GM20431 (cell line): ENCODE results near the gene NEO1.
"Not testable (repeated sequence)": the region's sequence is repeated elsewhere in the genome, so short reads cannot be mapped to it uniquely, and the experiment has no call there.

Experiments used
- in situ Hi-C: fragments of 300-500 bp; cut with MseI, MboI; formaldehyde crosslinking; loops from one replicate; pipeline ENCODE4 v1.15.0; 2020; ENCODE audit warnings: low sequenced_read_pairs; ENCODE audit not compliant: unreplicated experiment

Gene NEO1

DNA sequence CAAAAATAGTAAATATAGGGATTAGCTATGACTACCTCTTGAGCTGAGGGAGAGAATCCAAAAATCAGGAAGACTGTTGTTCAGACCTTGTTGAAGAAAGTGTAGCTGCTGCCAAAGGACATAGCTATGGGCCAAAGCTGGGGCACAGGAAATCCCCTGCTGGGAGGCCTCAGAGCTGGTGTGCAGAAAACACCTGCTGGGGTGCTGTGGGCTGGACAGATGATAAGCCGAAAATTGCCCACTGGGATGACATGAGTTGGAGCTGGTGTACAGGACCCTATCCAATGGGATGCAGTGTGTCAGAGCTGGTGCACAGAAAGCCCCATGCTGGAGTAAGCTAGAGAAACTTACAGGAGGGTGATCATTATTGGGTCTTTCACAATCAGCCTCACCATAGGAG lies 121.9 kb downstream of the NEO1 start:
- in situ Hi-C loops, result no loop called here

DNA sequence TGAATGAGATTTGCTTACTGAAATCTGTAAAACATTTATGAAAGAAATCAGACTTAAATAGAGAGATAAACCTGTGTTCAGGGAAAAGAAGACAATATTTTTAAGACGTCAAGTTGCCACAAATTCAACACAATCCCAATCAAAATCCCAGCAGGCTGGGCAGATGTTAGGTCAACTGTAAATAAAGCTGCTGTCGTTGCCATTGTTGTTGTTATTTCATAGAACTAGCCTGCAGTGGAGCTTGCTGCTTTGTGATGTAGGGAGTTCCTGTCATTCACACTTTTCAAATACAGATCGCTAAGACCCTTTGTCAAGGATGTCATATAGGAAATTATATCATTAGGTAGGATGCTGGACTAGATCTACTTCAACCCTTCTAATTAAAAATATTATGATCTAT lies 123.1 kb downstream of the NEO1 start:
- in situ Hi-C loops, result no loop called here

DNA sequence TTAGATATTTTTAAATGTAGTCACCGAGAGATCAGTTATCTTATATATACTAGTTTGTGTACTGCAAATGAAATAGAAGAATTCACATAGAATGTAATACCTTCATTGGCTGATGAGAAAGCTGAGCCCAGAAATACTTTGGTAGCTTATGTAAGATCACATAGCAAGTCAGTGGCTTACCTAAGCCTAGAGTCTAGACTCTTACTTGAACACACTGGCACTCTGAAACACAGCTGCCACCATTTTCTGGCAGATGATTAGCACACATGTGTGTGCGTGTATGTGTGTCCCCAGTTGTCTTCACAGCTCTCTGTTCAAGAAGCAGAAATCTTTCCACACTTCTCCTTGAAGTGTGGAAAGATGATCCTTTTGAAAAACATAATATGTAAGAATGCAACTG lies 124.3 kb downstream of the NEO1 start:
- in situ Hi-C loops, result no loop called here

DNA sequence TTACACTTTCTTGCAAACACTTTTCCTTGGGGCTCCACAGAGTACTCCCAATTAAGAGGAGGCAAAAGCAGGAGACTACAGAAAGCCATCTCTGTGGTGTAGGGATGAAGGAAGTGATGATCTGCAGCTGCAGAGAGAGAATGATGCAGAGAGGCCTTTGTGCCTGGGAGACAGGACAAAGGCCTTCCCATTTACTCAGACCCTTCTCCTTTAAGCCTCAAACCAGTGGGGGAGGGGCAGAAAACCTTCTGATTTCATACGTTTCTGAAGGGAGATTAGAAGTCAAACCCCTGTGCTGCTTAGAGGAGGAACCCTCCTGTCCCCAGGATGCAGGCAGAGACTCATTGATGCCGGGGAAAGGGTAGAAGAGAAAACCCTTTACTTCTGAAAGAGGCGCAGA lies 130.8 kb downstream of the NEO1 start:
- in situ Hi-C loops, result no loop called here

DNA sequence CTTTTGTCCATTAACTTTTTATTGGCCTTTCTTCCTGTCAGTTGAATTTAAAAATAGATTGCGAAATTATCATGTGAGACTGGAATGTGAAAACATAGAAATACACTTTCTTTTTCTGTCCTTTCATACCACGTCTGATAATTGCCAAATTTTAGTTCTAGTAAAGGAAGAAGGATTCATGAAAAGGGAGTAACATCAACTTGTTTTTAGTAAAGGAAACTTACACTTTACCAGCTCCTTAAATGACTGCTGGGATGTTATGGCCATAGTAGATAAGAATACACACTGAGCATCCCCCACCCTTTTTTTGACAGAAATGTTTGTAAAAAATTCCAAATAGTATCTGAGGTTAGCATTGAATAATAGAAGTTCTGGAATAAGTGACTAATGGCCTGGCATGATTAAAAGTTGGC lies 137.9 kb downstream of the NEO1 start:
- in situ Hi-C loops, result no loop called here

DNA sequence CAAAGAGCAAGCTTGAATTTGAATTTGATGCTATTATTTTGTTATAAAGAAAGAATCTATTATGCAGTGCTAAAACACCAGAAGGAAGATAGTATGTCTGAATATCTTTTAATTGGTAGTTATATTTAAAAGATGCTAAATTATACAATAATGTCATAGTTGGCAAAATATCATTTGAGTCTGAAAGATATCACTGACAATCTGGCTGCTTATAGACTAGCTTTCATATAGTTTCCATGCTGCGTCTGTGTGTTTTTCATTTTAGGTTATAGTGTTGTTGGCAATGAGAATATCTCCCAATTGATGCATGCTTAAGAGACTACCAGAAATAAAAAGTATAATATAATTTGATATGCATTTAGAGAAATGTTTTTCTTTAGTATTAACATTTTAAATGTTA lies 142.9 kb downstream of the NEO1 start:
- in situ Hi-C loops, result no loop called here

DNA sequence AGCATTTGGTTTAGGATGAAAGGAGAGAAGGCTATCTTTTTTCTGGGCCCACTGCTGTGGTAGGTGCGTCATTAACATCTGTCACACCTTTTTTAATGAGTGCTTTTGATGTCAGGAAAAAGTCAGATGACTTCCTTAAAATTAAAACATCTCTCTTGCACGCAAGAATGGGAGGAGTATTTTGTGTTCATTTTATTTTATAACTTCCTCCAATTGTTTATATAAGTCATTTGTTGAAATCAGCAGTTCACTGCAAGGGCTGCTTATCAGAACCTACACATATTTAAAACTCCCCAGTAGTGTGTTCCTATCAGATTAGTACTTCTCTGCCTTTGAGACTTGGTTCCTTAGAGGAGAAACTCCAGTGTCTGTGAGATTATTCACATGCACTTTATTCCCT lies 143.8 kb downstream of the NEO1 start:
- in situ Hi-C loops, result no loop called here

DNA sequence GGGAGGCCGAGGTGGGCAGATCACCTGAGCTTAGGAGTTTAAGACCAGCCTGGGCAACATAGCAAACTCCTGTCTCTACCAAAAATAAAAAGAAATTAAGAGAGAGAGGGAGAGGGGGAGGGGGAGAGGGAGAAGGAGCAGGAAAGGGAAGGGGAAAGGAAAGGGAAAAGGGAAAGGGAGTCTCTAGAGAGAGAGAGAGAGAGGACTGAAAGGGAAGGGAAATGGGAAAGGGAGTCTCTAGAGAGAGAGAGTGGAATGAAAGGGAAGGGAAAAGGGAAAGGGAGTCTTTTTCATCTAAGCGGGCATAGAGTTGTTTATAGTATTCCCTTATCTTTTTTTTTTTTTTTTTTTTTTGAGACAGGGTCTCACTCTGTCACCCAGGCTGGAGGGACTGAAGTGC lies 148.1 kb downstream of the NEO1 start:
- in situ Hi-C loops, result no loop called here

DNA sequence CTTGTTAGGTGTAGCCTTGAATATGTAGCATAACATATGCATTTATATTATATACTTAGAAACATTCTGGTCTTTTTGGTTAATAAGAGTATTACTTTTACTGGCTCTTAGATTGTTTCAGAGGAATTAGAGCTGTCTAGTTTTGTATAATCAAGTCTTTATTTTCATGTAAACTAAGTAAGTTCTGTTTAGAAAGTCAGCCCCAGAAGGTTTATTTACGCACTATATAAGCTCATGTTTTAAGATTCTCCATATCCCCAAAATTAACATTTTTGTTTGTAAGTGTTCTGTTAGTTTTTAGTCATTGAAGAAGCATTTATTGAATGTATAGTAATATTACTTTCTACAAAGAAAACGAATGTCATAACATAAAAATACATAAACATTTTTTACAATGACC lies 158.4 kb downstream of the NEO1 start:
- in situ Hi-C loops, result no loop called here

DNA sequence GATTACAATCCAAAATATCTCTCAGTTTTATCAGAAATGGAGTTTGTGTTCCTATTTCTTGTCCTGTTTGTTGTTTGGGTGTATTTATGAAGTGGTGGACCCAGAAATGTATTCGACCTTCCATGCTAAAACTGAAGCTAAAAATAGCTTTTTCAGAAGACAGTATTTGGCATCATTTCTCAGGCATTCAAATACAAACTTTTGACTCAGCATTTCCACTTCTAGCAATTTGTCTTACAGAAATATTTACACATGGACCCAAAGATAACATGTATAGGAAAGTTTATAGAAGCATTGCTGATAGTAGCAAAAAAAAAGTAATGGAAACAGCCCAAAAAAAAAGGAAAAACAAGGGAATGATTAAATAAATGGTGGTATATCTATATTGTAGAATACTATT lies 160.2 kb downstream of the NEO1 start:
- in situ Hi-C loops, result no loop called here

DNA sequence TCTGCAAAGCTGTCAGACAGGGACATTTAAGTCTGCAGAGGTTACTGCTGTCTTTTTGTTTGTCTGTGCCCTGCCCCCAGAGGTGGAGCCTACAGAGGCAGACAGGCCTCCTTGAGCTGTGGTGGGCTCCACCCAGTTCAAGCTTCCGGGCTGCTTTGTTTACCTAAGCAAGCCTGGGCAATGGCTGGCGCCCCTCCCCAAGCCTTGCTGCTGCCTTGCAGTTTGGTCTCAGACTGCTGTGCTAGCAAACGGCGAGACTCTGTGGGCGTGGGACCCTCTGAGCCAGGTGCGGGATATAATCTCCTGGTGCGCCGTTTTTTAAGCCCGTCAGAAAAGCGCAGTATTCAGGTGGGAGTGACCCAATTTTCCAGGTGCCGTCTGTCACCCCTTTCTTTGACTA lies 169.2 kb downstream of the NEO1 start:
- in situ Hi-C loops, result not testable (repeated sequence)

DNA sequence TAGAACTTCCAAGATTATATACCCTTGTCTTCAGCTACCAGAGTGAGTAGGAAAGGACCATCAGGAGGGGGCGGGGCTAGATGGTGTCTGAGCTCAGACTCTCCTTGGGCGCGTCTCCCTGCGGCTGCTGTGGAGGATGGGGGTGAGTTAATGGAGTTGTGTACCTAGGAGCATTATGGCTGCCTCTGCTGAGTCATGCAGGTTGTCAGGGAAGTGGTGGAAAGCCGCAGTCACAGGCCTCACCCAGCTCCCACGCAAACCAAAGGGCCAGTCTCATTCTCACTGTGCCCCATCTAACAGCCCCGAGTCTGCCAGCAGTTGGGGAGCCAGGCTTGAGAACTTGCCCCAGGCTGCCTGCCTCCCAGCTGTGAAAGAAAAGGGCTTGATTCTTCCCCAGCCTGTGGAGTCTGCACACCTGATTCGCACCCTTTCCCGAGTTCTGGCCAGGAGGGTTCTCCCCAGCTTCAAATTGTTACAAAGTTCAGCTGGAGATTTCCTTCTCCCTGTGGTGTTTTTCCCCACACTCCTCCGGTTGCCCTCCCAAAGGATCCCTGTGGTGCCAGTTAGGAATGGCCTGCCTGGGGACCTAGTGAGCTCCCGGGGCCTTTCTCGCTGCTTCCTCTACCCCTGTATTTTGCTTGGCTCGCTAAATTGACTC lies 173.2 kb downstream of the NEO1 start:
- in situ Hi-C loops, result no loop called here

DNA sequence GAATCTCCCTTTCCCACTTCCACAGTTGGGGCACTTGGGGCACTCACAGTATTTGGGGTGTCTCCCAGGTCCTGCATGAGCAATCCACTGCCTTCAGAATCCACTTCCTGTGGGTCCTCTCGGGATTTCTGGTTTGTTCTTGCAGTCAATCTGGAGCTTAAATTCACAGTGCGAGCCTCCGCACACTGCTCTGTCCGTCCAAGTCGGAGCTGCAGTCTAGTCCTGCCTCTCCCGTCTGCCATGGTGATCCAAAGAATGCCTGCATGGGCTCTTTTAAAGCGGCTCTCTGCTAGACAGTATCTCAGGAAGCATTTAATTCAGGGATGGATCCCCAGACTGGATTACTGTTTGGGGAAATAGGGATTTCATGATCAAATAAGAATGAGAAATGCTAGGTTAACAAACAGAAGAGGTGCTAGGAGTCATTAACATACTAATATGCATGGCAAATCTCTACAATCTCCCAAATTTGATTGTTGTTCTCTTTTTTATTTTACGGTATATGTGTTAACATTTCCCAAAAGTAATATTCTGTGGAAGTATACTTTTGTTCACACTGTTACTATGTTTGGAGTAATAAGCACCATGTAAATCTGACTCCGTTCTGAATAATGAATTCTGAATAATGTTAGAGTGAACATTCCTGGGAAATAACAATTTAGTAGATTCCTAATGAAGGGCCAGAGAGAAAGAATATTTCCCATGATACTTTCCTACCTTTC lies 174.0 kb downstream of the NEO1 start:
- in situ Hi-C loops, result no loop called here

DNA sequence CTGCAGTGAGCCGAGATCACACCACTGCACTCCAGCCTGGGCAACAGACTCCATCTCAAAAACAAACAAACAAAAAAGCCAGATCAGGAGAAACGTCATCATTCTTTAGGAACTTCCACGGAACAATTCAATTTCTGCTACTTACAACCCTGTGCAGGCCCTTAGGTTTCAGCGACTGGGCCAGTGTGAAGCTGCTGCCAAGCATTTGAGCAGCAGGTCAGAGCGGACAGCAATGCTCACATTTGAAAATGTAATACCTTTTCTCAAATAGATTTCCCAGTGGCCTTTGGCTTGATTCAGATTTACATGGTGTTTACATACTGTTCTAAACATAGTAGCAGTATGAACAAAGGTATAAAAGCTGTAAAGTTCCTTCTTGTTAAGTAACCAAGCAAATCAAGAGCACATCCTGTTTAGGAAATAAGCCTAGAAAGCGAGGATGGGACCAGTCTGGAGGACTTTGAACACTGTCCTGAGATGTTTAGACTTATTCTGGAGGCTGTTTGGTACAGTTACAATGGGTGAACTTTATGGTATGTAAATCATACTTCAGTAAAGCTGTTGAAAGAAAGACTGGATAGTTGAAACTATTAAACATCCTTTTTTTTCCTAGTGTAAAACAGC lies 175.3 kb downstream of the NEO1 start:
- in situ Hi-C loops, result no loop called here

DNA sequence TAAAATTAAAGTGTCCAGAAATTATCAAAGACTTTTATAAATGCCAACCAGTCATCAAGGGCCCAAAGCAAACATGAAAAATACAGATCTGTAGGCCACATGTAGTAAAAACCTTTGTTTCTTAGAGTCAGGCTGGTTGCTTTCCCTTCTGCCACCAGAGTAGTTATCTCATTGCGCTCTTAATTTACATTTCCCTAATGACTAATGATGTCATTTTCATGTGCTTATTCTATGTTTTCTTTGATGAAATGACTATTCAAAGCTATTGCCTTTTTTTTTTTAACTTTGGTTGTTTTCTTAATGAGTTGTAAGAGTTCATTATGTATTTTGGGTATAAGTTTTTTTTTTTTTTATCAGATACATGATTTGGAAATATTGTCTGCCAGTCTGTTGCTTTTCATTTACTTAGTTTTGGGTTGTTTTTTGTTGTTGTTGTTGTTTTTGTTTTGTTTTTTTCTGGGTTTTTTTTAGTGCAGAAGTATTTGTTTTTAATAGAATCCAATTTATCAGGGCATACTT lies 175.9 kb downstream of the NEO1 start:
- in situ Hi-C loops, result no loop called here

DNA sequence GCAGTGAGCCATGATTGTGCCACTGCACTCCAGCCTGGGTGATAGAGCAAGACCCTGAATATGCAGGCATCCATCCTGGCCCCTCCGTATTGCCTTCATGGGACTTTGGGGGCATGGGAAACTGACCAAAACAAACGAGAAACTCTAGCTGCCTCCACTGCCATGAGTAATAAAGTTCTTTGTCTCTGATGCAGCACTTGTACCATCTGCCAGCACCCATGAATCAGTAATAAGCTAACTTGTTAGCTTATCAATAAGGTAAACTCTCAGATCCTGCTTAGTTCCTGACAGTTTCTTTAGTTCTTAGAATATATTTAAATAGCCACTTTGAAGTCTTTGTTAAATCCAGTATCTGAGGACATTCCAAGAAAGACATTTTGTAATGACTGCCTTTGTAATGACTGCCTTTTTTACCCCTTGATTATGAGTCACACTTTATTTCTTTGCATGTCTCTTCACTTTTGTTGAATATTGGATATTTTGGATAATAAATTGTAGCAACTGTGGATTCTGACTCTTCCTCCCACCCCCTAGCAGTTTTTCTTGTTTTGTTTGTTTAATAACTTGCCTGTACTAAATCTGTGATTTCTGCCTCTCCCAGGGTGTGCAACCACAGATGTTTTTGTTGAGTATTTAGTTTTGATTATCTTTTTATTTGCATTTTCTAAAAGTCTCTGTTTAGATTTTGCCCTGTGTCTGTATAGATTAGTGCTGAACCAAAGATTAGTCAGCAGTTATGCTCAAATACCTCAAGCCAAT lies 179.6 kb downstream of the NEO1 start:
- in situ Hi-C loops, result no loop called here

DNA sequence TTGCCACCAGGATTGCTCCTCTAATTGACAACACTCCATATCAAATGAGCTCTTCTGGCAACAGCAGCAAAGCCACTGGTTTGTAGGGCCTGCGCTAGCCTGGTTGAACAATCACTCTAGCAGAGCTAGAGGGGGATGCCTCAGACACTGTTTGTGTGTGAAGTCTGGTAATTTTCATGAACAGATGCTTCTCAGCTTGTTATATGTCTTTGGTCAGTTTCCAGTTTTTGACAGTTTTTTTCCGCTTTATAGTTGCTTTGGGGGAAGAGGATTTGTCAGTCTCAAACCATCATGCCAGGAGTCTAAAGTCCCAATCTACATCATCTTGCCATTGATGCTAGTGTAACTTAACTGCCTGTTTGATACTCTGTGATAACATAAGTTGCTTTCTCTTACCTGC lies 180.5 kb downstream of the NEO1 start:
- in situ Hi-C loops, result no loop called here

DNA sequence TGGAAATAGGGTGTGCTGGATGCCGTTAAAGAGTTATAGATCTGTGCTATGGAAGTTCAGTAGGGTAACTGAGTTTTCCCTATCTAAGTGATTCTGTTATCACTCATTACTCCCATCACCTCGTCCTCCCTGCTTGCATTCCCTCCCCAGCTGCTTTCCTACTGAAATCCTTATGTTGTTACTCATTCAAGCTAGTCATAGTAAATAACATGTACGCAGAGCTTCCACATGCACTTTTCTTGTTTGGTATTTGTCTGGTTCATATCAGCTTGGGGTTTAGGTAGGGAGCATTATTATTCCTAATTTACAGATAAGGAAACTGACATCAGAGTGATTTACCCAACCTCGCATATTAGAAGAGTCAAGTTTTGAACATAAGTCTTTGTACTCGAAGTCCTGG lies 181.4 kb downstream of the NEO1 start:
- in situ Hi-C loops, result no loop called here

DNA sequence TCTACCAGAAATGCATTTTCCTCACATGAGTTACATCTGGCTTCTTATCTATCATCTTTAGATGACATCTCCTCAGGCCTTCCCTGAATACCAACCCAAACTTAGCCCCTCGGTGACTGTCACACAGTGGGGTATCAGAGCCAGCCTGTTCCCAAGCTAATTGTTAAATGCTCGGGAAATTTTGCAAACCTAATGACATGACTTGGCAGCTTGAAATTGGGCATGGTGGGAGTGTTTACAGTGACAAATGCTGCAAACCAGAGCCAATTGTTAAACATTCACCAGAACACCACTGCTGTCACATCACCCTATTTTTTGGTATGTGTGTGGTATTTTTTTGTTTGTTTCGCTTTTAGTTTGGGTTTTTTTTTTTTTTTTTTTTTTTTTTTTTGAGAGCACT lies 185.6 kb downstream of the NEO1 start:
- in situ Hi-C loops, result no loop called here

DNA sequence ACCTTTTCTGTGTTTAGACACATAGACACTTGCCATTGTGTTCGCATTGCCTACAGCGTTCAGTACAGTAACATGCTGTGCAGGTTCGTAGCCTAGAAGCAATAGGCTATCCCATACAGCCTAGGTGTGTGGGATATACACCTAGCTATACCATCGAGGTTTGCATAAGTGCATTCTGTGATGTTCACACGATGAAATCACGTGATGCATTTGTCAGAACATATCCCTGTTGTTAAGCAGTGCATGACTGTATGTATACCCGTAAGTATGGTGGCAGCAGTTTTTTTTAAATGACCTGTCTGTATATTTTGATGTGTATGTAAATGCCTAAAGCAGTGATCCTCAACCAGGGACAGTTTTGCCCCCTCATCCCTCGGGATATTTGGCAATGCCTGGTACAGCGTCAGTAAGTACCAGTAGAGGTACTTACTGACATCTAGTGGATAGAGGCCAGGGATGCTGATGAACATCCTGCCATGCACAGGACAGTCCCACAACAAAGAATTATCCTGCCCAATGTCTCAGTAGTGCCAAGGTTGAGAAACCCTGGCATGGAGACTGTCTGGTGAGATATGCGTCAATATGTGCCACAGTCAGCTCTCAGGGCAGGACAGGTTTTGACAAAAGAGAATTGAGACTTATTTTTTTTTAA lies 187.4 kb downstream of the NEO1 start:
- in situ Hi-C loops, result no loop called here
